ENCODE measurements around the gene SCFD2. TPM values are rescaled to one million over a fixed set of nuclear protein-coding genes. Genes with fewer than 3 reads are reported as not detected.

SCFD2 gene
- total RNA-seq, 4 donors from 2014 or later = 13.1 to 27.4 (median 19.8) TPM

DNA sequence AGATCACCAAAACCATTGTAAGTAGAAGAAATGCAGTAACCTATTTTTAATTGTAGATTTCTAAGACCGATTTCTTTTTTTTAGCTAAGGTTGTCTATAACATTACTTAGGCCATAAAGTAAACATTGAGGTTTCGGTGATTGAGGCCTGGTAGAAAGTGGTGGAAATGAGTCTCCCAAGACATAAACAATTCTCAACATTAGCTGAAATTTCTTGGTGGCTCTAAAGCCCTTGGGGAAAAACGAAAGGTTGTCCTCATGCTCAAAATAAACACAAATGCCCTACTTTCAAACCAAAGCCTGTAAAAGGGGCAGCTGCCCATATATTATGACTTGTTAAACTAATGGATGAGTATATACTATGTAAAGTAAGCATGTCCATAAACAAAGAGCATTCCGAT, 98.8 kb downstream of the SCFD2 start:
- TF ChIP-seq, protein P1, sequence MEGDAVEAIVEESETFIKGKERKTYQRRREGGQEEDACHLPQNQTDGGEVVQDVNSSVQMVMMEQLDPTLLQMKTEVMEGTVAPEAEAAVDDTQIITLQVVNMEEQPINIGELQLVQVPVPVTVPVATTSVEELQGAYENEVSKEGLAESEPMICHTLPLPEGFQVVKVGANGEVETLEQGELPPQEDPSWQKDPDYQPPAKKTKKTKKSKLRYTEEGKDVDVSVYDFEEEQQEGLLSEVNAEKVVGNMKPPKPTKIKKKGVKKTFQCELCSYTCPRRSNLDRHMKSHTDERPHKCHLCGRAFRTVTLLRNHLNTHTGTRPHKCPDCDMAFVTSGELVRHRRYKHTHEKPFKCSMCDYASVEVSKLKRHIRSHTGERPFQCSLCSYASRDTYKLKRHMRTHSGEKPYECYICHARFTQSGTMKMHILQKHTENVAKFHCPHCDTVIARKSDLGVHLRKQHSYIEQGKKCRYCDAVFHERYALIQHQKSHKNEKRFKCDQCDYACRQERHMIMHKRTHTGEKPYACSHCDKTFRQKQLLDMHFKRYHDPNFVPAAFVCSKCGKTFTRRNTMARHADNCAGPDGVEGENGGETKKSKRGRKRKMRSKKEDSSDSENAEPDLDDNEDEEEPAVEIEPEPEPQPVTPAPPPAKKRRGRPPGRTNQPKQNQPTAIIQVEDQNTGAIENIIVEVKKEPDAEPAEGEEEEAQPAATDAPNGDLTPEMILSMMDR (IDR thresholded peaks at IDR 0.05; ENCODE audit: low read depth) = no peak

DNA sequence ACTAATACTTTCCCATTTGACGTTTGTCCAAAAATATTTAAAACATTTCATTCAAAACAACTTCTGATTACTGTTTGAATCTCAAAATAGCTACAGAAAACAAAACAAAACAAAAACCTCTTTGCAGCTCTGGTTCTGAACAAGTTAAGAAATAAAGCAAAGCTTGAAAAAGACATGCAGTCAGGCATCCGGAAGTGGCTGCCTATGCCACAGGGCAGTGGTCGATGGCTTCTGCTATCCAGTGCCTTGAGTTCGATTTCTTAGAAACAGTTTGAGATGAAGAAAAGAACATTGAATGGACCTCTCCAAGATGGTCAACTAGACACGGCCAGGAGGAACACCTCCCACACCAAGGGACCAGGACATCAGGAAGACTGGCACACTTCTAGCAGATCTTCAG, 125.3 kb downstream of the SCFD2 start:
- TF ChIP-seq, protein P1 (IDR thresholded peaks at IDR 0.05; ENCODE audit: low read depth) = no peak

DNA sequence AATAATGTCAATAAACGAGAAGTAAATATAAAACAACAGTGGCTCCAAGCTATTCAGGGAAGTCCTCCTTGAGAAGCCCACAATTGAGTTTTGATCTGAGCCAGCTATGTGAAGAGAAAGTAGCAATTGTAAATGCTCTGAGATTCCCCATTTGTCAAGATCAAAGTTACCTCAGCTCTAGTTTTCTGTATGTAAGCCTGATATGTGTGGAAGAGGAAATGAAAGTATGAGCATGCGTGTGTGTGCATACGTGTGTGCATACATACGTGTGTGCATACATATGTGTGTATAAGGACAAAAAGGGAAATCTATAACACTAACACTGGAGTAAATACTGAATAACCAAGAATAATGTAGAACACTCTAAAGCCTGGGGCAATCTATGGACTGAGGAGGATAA, 130.3 kb downstream of the SCFD2 start:
- TF ChIP-seq, protein P1 (IDR thresholded peaks at IDR 0.05; ENCODE audit: low read depth) = no peak

DNA sequence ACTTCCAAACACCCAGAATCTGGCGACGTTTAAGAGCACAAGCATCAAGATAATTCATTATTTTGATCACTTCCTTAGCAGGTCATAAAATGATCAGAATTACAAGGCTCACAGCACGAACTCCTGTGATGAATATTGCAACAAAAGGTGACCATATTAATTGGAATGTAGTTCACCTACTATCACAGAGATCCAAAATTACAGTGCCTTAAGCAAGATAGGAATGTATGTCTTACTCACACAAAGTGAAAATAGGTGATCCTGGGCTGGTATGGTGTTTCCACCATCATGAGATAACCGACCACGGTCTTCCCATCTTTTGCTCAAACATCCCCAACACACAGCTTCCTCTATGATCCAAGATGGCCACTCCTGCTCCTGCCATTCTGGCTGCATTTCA, 131.2 kb downstream of the SCFD2 start:
- TF ChIP-seq, protein P1 (IDR thresholded peaks at IDR 0.05; ENCODE audit: low read depth) = no peak

DNA sequence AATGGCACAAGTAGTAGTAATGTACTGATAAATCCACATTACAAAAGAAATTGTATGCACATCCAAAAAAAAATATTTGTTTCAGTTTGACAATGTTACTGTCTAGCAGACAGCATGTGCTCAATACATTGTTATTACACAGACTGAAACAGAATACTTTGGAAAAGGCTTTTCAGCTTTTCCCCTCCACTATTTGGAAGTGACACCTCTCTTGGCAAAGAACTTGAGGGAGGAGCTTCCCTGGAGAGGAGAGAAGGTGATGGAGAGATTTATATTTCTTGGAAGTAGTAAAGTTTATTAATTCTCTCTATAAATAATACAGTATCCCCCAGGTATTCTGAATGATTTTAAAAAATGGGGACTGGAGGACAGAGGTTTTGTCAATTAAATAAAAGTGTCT, 131.8 kb downstream of the SCFD2 start:
- TF ChIP-seq, protein P1 (IDR thresholded peaks at IDR 0.05; ENCODE audit: low read depth) = no peak

DNA sequence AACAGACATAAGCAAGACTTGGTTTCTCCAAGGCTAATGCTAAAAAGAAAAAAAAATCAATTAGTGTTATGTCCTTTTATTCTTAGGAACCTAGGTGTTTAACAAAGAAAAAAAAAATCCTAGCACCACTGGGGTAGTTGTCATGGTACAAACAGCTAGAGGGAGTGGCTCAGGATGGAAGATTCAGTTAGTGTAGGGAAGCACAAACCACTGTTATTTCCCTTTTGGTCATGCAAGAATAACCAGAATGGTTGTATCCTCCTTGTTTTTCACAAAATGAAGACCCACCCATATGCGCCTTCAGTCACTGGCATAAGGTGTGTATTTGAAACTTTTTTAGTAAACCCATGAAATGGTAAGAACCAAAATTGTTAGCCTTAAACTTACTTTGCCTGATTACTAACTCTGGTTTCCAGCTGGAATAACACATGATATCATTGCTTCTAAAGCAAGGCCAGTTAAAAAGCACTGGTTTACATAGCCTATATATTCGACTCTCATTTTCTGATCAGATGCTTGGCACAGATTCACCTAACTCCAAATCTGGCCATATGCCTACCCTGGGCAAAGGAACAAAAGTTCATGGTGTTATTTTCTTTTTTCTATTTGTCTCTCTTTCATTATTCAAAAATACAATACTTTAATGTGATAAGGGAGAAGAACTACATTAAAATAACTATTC, 132.6 kb downstream of the SCFD2 start:
- TF ChIP-seq, protein P1 (IDR thresholded peaks at IDR 0.05; ENCODE audit: low read depth) = no peak

DNA sequence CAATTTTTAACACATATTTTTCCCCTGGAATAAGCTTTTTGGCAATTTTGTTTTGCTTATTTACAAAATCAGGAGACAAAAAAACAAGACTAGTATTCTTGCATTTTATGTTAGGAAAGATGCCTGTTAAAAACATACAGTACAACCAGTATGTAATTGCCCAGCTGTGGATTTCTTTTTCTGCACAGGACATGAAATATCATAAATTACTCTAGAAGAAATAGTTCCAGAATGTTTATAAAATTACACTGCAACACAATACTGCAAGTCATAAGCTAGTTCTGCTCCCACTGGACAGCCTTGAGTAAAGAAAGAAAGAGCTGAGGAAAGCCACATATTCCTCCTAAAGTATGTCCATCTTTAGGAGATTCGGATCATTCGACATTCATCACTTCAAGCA, 133.5 kb downstream of the SCFD2 start:
- TF ChIP-seq, protein P1 (IDR thresholded peaks at IDR 0.05; ENCODE audit: low read depth) = no peak

Data from subcutaneous adipose tissue (tissue), 4 donors.